ENCODE measurements around the gene LTBP4. TPM values are rescaled to one million over a fixed set of nuclear protein-coding genes. Genes with fewer than 3 reads are reported as not detected.
A peak's percentile ranks its signal among the peaks of the same experiment; 100 is the strongest.

Gene LTBP4
- total RNA-seq, 1 donor = 16.6 TPM

DNA sequence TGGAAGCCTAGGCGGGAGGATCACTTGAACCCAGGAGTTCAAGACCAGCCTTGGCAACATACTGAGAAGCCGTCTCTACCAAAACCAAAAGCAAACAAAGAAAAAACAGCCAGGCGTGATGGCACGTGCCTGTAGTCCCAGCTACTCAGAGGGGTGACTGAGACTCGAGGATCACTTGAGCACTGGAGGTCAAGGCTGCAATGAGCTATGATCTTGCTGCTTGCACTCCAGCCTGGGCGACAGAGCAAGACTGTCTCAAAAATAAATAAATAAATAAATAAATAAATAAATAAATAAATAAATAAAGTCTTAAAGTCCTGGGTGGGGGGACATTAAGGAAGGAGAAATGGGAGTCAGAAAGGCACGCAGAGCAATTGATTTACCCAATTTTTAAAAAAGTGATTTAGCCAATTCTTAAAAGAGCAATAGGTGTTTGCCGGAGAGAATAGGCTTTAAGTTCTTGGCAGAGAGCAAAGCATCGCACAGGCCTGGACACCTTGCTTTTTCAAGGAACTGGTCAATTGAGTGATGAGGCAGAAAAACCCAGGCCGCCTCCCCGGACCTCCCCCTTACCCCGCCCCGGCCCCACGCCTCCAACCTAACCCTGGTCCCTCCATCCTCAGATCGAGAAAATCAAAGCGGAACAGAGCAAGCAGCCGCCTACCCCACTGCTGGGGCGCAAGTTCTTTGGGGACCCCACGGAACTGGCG lies 34.0 kb upstream of the LTBP4 start:
- Histone ChIP-seq H3K27me3 (ENCODE audit: insufficient read depth, low read length) (peaks cover 7% of the 10 kb centered on the region), H2AFZ (ENCODE audit: low read length) (peak overlapping the region; percentile 70), H3K27ac (ENCODE audit: low read depth, low read length) (no peak overlapping the region), H3K4me2 (ENCODE audit: insufficient read depth, low read length) (peak overlapping the region; percentile 76), H3K79me2 (ENCODE audit: insufficient read depth, low read length) (no peaks in the 10 kb centered on the region), H3K4me1 (ENCODE audit: insufficient read depth, low read length) (peaks cover 16% of the 10 kb centered on the region), H3K9me3 (ENCODE audit: low read depth, low read length) (no peaks in the 10 kb centered on the region), H4K20me1 (ENCODE audit: insufficient read depth, low read length) (no peaks in the 10 kb centered on the region), H3K4me3 (ENCODE audit: insufficient read depth, low read length) (peak overlapping the region; percentile 67), H3K36me3 (ENCODE audit: insufficient read depth, low read length) (no peaks in the 10 kb centered on the region)
- DNase-seq (ENCODE audit: insufficient read length, low spot score, missing footprints) = peak; percentile 83
- TF ChIP-seq, protein P1, sequence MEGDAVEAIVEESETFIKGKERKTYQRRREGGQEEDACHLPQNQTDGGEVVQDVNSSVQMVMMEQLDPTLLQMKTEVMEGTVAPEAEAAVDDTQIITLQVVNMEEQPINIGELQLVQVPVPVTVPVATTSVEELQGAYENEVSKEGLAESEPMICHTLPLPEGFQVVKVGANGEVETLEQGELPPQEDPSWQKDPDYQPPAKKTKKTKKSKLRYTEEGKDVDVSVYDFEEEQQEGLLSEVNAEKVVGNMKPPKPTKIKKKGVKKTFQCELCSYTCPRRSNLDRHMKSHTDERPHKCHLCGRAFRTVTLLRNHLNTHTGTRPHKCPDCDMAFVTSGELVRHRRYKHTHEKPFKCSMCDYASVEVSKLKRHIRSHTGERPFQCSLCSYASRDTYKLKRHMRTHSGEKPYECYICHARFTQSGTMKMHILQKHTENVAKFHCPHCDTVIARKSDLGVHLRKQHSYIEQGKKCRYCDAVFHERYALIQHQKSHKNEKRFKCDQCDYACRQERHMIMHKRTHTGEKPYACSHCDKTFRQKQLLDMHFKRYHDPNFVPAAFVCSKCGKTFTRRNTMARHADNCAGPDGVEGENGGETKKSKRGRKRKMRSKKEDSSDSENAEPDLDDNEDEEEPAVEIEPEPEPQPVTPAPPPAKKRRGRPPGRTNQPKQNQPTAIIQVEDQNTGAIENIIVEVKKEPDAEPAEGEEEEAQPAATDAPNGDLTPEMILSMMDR (IDR thresholded peaks at IDR 0.05; ENCODE audit: extremely low read depth, low read depth, low read length) = no peak

DNA sequence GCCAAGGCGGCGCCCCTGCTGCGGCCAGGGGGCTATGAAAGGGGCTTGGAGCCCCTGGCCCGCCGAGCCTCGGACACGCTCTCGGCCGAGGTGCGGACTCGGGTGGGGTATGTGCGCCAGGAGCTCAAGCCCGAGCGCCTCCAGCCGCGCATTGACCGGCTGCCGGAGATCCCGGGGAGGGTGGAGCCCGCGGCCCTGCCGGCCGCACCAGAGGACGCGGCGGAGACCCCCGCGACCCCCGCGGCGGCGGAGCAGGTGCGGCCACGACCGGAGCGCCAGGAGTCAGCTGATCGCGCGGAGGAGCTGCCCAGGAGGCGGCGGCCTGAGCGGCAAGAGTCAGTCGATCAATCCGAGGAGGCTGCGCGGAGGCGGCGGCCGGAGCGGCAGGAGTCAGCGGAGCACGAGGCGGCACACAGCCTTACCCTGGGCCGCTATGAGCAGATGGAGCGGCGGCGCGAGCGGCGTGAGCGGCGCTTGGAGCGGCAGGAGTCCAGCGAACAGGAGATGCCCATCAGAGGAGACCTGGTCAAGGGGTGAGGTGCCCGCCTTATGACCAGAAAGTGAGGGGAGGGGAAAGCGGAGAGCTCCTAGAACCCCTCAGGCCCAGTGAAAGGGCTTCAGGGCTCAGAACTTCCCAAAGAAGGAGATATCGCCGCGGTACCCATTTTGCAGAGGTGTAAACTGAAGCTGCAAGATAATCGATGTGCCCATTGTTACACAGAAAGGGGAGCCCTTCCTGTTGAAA lies 33.2 kb upstream of the LTBP4 start:
- H3K36me3 ChIP-seq (ENCODE audit: insufficient read depth, low read length) = no peaks in the 10 kb centered on the region
- H3K4me2 ChIP-seq (ENCODE audit: insufficient read depth, low read length) = peak overlapping the region; percentile 76
- TF ChIP-seq, protein P1 (IDR thresholded peaks at IDR 0.05; ENCODE audit: extremely low read depth, low read depth, low read length) = no peak
- no peaks in the 10 kb centered on the region for H3K9me3 ChIP-seq (ENCODE audit: low read depth, low read length)
- H3K4me3 ChIP-seq (ENCODE audit: insufficient read depth, low read length) = peak overlapping the region; percentile 67
- H3K79me2 ChIP-seq (ENCODE audit: insufficient read depth, low read length) = no peaks in the 10 kb centered on the region
- no peak overlapping the region for H3K27ac ChIP-seq (ENCODE audit: low read depth, low read length)
- peak overlapping the region; percentile 70 for H2AFZ ChIP-seq (ENCODE audit: low read length)
- peaks cover 16% of the 10 kb centered on the region for H3K4me1 ChIP-seq (ENCODE audit: insufficient read depth, low read length)
- peaks cover 7% of the 10 kb centered on the region for H3K27me3 ChIP-seq (ENCODE audit: insufficient read depth, low read length)
- H4K20me1 ChIP-seq (ENCODE audit: insufficient read depth, low read length) = no peaks in the 10 kb centered on the region
- peak; percentile 84 for DNase-seq (ENCODE audit: insufficient read length, low spot score, missing footprints)

GRCh38 chr19:40570313-40571004 lies 30.7 kb upstream of the LTBP4 start:
- peak; percentile 100 for DNase-seq (ENCODE audit: insufficient read length, low spot score, missing footprints)
- H3K9me3 ChIP-seq (ENCODE audit: low read depth, low read length) = no peaks in the 10 kb centered on the region
- H3K79me2 ChIP-seq (ENCODE audit: insufficient read depth, low read length) = no peaks in the 10 kb centered on the region
- H3K27me3 ChIP-seq (ENCODE audit: insufficient read depth, low read length) = peaks cover 4% of the 10 kb centered on the region
- H3K4me3 ChIP-seq (ENCODE audit: insufficient read depth, low read length) = peak overlapping the region; percentile 78
- H2AFZ ChIP-seq (ENCODE audit: low read length) = peak overlapping the region; percentile 94
- TF ChIP-seq, protein P1 (IDR thresholded peaks at IDR 0.05; ENCODE audit: extremely low read depth, low read depth, low read length) = peak; percentile 27
- peak overlapping the region; percentile 96 for H3K4me2 ChIP-seq (ENCODE audit: insufficient read depth, low read length)
- H3K4me1 ChIP-seq (ENCODE audit: insufficient read depth, low read length) = peaks cover 16% of the 10 kb centered on the region
- H3K36me3 ChIP-seq (ENCODE audit: insufficient read depth, low read length) = no peaks in the 10 kb centered on the region
- peak overlapping the region; percentile 97 for H3K27ac ChIP-seq (ENCODE audit: low read depth, low read length)
- H4K20me1 ChIP-seq (ENCODE audit: insufficient read depth, low read length) = no peaks in the 10 kb centered on the region

DNA sequence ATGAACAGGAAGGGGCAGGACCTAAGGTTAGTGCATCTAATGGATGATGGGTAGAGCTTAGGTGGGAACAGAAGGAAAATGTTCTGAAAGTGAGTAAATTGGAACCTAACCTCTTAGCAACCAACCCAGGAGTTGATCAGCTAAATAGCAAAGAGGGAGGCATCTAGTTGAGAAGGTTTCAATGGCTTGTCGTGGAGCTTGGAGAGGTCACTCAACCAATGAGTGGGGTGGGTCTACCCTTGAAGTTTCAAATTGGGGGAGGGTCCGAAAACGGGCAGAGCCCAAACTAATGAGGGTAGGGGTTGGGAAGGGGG lies 30.2 kb upstream of the LTBP4 start:
- peak overlapping the region; percentile 25 for H2AFZ ChIP-seq (ENCODE audit: low read length)
- H3K9me3 ChIP-seq (ENCODE audit: low read depth, low read length) = no peaks in the 10 kb centered on the region
- DNase-seq (ENCODE audit: insufficient read length, low spot score, missing footprints) = no peak
- H3K79me2 ChIP-seq (ENCODE audit: insufficient read depth, low read length) = no peaks in the 10 kb centered on the region
- H3K4me2 ChIP-seq (ENCODE audit: insufficient read depth, low read length) = peak overlapping the region; percentile 53
- no peak overlapping the region for H3K4me3 ChIP-seq (ENCODE audit: insufficient read depth, low read length)
- H3K27me3 ChIP-seq (ENCODE audit: insufficient read depth, low read length) = peaks cover 4% of the 10 kb centered on the region
- no peak overlapping the region for H3K27ac ChIP-seq (ENCODE audit: low read depth, low read length)
- no peaks in the 10 kb centered on the region for H4K20me1 ChIP-seq (ENCODE audit: insufficient read depth, low read length)
- TF ChIP-seq, protein P1 (IDR thresholded peaks at IDR 0.05; ENCODE audit: extremely low read depth, low read depth, low read length) = no peak
- no peaks in the 10 kb centered on the region for H3K36me3 ChIP-seq (ENCODE audit: insufficient read depth, low read length)
- peaks cover 16% of the 10 kb centered on the region for H3K4me1 ChIP-seq (ENCODE audit: insufficient read depth, low read length)

Data from osteoblast (primary cell).